Skeletal muscle tissue (tissue), 4 donors: ENCODE measurements around the gene SACS. TPM values are rescaled to one million over a fixed set of nuclear protein-coding genes. Genes with fewer than 3 reads are reported as not detected.
"Not testable (repeated sequence)": the region's sequence is repeated elsewhere in the genome, so short reads cannot be mapped to it uniquely, and the experiment has no call there.

Experiments
- H3K27ac ChIP-seq: one replicate; pipeline ENCODE4 v1.7.0; 2013; ENCODE audit warnings: mild to moderate bottlenecking, low read depth, low read length, inconsistent platforms
- H3K27me3 ChIP-seq, 3 donors: one replicate each; pipeline ENCODE4 v1.7.0; 2013; ENCODE audit warnings: low read length in 3 of 3; ENCODE audit not compliant: control insufficient read depth in 3 of 3, insufficient read depth in 3 of 3
- H3K36me3 ChIP-seq, 3 donors: one replicate each; pipeline ENCODE4 v1.7.0; 2013; ENCODE audit warnings: low read length in 3 of 3; ENCODE audit not compliant: control insufficient read depth in 3 of 3, insufficient read depth in 3 of 3
- H3K4me1 ChIP-seq, 3 donors: one replicate each; pipeline ENCODE4 v1.7.0; 2013; ENCODE audit warnings: low read length in 3 of 3, mild to moderate bottlenecking in 3 of 3; ENCODE audit not compliant: control insufficient read depth in 3 of 3, insufficient read depth in 3 of 3
- H3K4me3 ChIP-seq, 3 donors: one replicate each; pipeline ENCODE4 v1.7.0; 2013; ENCODE audit warnings: low read length in 3 of 3
- H3K9ac ChIP-seq, 3 donors: one replicate each; pipeline ENCODE4 v1.7.0; 2013; ENCODE audit warnings: low read length in 3 of 3, mild to moderate bottlenecking in 3 of 3, moderate library complexity in 2 of 3, low read depth in 1 of 3
- H3K9me3 ChIP-seq, 3 donors: one replicate each; pipeline ENCODE4 v1.7.0; 2013; ENCODE audit warnings: low read length in 3 of 3; ENCODE audit not compliant: control insufficient read depth in 3 of 3
- total RNA-seq: library from RNA; depleted of rRNA; stranded (reverse); fragments of >200 nt; gene quantifications from one replicate; pipeline ENCODE4 v1.2.3, GENCODE V29; 2014
- donor health status: Osteomylitis.

Gene SACS
- total RNA-seq, 1 donor from 2014 or later = 102 TPM

- H3K9ac ChIP-seq = no peak overlapping the region
- H3K4me1 ChIP-seq = no peaks in the 10 kb centered on the region
- peaks cover 0 to 5% (median 0%) of the 10 kb centered on the region in 3 donors for H3K36me3 ChIP-seq
- H3K4me3 ChIP-seq = no peak overlapping the region
- no peaks in the 10 kb centered on the region for H3K27me3 ChIP-seq
- H3K9me3 ChIP-seq = no peaks in the 10 kb centered on the region
- H3K27ac ChIP-seq = no peak overlapping the region
Observed at GRCh38 chr13:23418776-23419683, 14.5 kb downstream of the SACS start.

GRCh38 chr13:23414682-23415081 lies 18.8 kb downstream of the SACS start:
- H3K9ac ChIP-seq = no peak overlapping the region
- peaks cover 0 to 2% (median 1%) of the 10 kb centered on the region in 3 donors for H3K4me1 ChIP-seq
- H3K9me3 ChIP-seq = no peaks in the 10 kb centered on the region
- no peak overlapping the region for H3K27ac ChIP-seq
- H3K27me3 ChIP-seq = no peaks in the 10 kb centered on the region
- peaks cover 0 to 1% (median 0%) of the 10 kb centered on the region in 3 donors for H3K36me3 ChIP-seq
- no peak overlapping the region for H3K4me3 ChIP-seq

- Histone ChIP-seq H3K9ac (peak overlapping the region; percentile 50 to 71 (median 57)), H3K27ac (peak overlapping the region; percentile 42), H3K4me1 (peaks cover 0 to 6% (median 3%) of the 10 kb centered on the region in 3 donors), H3K36me3 (no peaks in the 10 kb centered on the region), H3K27me3 (no peaks in the 10 kb centered on the region), H3K9me3 (no peaks in the 10 kb centered on the region), H3K4me3 (peak overlapping the region; percentile 52 to 65 (median 54))
Observed at GRCh38 chr13:23411706-23412105, 21.8 kb downstream of the SACS start.

- Histone ChIP-seq H3K9ac (peak overlapping the region; percentile 50 to 71 (median 57)), H3K4me3 (peak overlapping the region; percentile 52 to 65 (median 54)), H3K27me3 (no peaks in the 10 kb centered on the region), H3K9me3 (no peaks in the 10 kb centered on the region), H3K4me1 (peaks cover 0 to 6% (median 3%) of the 10 kb centered on the region in 3 donors), H3K36me3 (no peaks in the 10 kb centered on the region), H3K27ac (peak overlapping the region; percentile 42)
Observed at GRCh38 chr13:23411220-23411619, 22.3 kb downstream of the SACS start.

GRCh38 chr13:23408026-23408425 lies 25.5 kb downstream of the SACS start:
- no peaks in the 10 kb centered on the region for H3K27me3 ChIP-seq
- no peaks in the 10 kb centered on the region for H3K36me3 ChIP-seq
- H3K9me3 ChIP-seq = no peaks in the 10 kb centered on the region
- no peak overlapping the region for H3K4me3 ChIP-seq
- H3K27ac ChIP-seq = no peak overlapping the region
- peaks cover 0 to 6% (median 3%) of the 10 kb centered on the region in 3 donors for H3K4me1 ChIP-seq
- H3K9ac ChIP-seq = no peak overlapping the region

- not testable (repeated sequence) for H3K9me3 ChIP-seq, H3K27me3 ChIP-seq, H3K9ac ChIP-seq, H3K4me1 ChIP-seq, H3K36me3 ChIP-seq, H3K27ac ChIP-seq, H3K4me3 ChIP-seq
Observed at GRCh38 chr13:23401156-23401555, 32.3 kb downstream of the SACS start.

- Histone ChIP-seq H3K9ac (no peak overlapping the region), H3K9me3 (no peaks in the 10 kb centered on the region), H3K4me1 (no peaks in the 10 kb centered on the region), H3K27me3 (no peaks in the 10 kb centered on the region), H3K36me3 (no peaks in the 10 kb centered on the region), H3K27ac (no peak overlapping the region), H3K4me3 (no peak overlapping the region)
Observed at GRCh38 chr13:23399347-23399746, 34.2 kb downstream of the SACS start.

GRCh38 chr13:23394821-23395220 lies 38.7 kb downstream of the SACS start:
- Histone ChIP-seq H3K4me1 (peaks cover 7 to 33% (median 26%) of the 10 kb centered on the region in 3 donors), H3K9me3 (no peaks in the 10 kb centered on the region), H3K27me3 (no peaks in the 10 kb centered on the region), H3K4me3 (no peak overlapping the region), H3K36me3 (no peaks in the 10 kb centered on the region), H3K27ac (no peak overlapping the region), H3K9ac (no peak overlapping the region)

GRCh38 chr13:23392925-23393645 lies 40.4 kb downstream of the SACS start:
- H3K9me3 ChIP-seq = no peaks in the 10 kb centered on the region
- no peaks in the 10 kb centered on the region for H3K36me3 ChIP-seq
- H3K9ac ChIP-seq = peak overlapping the region in 2 of 3 donors; percentile 15 to 47
- H3K27me3 ChIP-seq = no peaks in the 10 kb centered on the region
- H3K4me3 ChIP-seq = peak overlapping the region in 2 of 3 donors; percentile 6 to 42
- H3K4me1 ChIP-seq = peaks cover 7 to 33% (median 29%) of the 10 kb centered on the region in 3 donors
- H3K27ac ChIP-seq = peak overlapping the region; percentile 76

GRCh38 chr13:23392313-23392712 lies 41.2 kb downstream of the SACS start:
- H3K36me3 ChIP-seq = no peaks in the 10 kb centered on the region
- H3K4me1 ChIP-seq = peaks cover 7 to 33% (median 29%) of the 10 kb centered on the region in 3 donors
- no peaks in the 10 kb centered on the region for H3K27me3 ChIP-seq
- H3K4me3 ChIP-seq = no peak overlapping the region
- H3K27ac ChIP-seq = peak overlapping the region; percentile 76
- no peaks in the 10 kb centered on the region for H3K9me3 ChIP-seq
- H3K9ac ChIP-seq = no peak overlapping the region
